ENCODE data around the gene LGALS7. TPM values are rescaled to one million over a fixed set of nuclear protein-coding genes. Genes with fewer than 3 reads are reported as not detected.
"Not testable (repeated sequence)": the region's sequence is repeated elsewhere in the genome, so short reads cannot be mapped to it uniquely, and the experiment has no call there.

The LGALS7 gene
- total and polyA plus RNA-seq, 2 experiments from 2014 or later, result not detected

GRCh38 chr19:38759590-38760003, 13.7 kb downstream of the LGALS7 start:
- Histone ChIP-seq H3K4me2 (ENCODE audit: unreplicated experiment) (no peak overlapping the region), H3K9me3 (ENCODE audit: low read depth) (no peaks in the 10 kb centered on the region), H3F3A (ENCODE audit: insufficient read depth) (no peaks in the 10 kb centered on the region), H3K79me2 (ENCODE audit: insufficient read depth) (no peaks in the 10 kb centered on the region), H3K27me3 (replicated peaks; ENCODE audit: insufficient read depth) (no peaks in the 10 kb centered on the region), H2AFZ (no peak overlapping the region), H3K4me3 (no peak overlapping the region), H3K9me2 (ENCODE audit: insufficient read depth) (no peaks in the 10 kb centered on the region), H4K20me1 (ENCODE audit: insufficient read depth) (no peaks in the 10 kb centered on the region), H3K27ac (no peak overlapping the region), H3K36me3 (ENCODE audit: low read depth) (no peaks in the 10 kb centered on the region), H3K9ac (no peak overlapping the region), H3K4me1 (ENCODE audit: insufficient read depth) (no peaks in the 10 kb centered on the region)
- no peak for DNase-seq
- in situ Hi-C loops (cut with MboI), result no loop called here
- no peak for TF ChIP-seq EZH2phosphoT487 (IDR thresholded peaks at IDR 0.05; ENCODE audit: insufficient read depth, low read depth)
- TF ChIP-seq EZH2 (IDR thresholded peaks at IDR 0.05; ENCODE audit: insufficient read depth, poor library complexity, severe bottlenecking), result no peak
- 49 to 52% methylated on average over 10 of the region's 10 CpGs for WGBS, 2 experiments (ENCODE audit: low coverage in 1 of 2, low lambda C conversion rate in 2 of 2, missing lambda C conversion rate in 2 of 2)

- H3K4me1 ChIP-seq (ENCODE audit: insufficient read depth); H3K9ac ChIP-seq; H3K9me2 ChIP-seq (ENCODE audit: insufficient read depth); H4K20me1 ChIP-seq (ENCODE audit: insufficient read depth); H3K27ac ChIP-seq; in situ Hi-C loops (cut with MboI); H3F3A ChIP-seq (ENCODE audit: insufficient read depth); H3K79me2 ChIP-seq (ENCODE audit: insufficient read depth); DNase-seq; H3K9me3 ChIP-seq (ENCODE audit: low read depth); H3K4me2 ChIP-seq (ENCODE audit: unreplicated experiment); H2AFZ ChIP-seq; H3K4me3 ChIP-seq; H3K27me3 ChIP-seq (replicated peaks; ENCODE audit: insufficient read depth); H3K36me3 ChIP-seq (ENCODE audit: low read depth): not testable (repeated sequence)
- WGBS, 2 experiments (ENCODE audit: low coverage in 1 of 2, low lambda C conversion rate in 2 of 2, missing lambda C conversion rate in 2 of 2), result 37 to 56% methylated on average over 2 of the region's 2 CpGs
Measured at GRCh38 chr19:38754196-38754595, 19.1 kb downstream of the LGALS7 start.

DNA sequence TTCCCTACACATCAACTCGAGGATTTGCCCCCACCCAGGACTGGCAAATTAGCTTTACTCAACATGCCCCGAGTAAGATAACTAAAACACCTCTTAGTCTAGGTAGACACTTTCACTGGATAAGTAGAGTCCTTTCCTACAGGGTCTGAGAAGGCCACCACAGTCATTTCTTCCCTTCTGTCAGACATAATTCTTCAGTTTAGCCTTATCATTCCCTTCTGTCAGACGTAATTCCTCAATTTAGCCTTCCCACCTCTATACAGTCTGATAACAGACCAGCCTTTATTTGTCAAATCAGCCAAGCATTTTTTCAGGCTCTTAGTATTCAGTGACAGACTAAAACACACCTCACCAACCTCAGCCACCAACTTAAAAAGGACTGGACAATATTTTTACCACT, 19.5 kb downstream of the LGALS7 start:
- H4K20me1 ChIP-seq (ENCODE audit: insufficient read depth); H3K4me1 ChIP-seq (ENCODE audit: insufficient read depth); H3K79me2 ChIP-seq (ENCODE audit: insufficient read depth); DNase-seq; H3K36me3 ChIP-seq (ENCODE audit: low read depth); H2AFZ ChIP-seq; H3K9ac ChIP-seq; H3K9me3 ChIP-seq (ENCODE audit: low read depth); H3K9me2 ChIP-seq (ENCODE audit: insufficient read depth); H3F3A ChIP-seq (ENCODE audit: insufficient read depth); in situ Hi-C loops (cut with MboI); H3K4me3 ChIP-seq; H3K27me3 ChIP-seq (replicated peaks; ENCODE audit: insufficient read depth); H3K27ac ChIP-seq; H3K4me2 ChIP-seq (ENCODE audit: unreplicated experiment): not testable (repeated sequence)
- WGBS, 2 experiments (ENCODE audit: low coverage in 1 of 2, low lambda C conversion rate in 2 of 2, missing lambda C conversion rate in 2 of 2), result 78 to 80% methylated on average over 3 of the region's 3 CpGs

DNA sequence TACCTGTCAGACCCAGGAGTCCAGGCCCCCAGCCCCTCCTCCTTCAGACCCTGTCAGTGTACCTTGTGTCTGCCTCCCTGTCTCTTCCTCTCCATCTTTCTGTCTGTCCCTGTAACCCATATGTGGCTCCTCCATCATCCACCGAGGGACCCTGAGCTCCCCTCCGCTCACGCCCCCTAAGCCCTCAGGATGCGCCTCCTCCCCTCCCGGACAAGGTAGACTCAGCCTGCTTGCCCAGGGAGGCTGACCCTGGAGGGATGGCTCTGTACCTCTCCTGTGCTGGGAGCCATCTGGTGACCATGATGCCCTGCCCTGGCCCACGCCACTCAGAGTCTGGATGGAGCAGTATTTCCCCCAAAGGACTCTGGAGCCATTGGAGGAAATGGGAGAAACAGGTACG, 28.0 kb downstream of the LGALS7 start:
- H3K9ac ChIP-seq, result no peak overlapping the region
- no peaks in the 10 kb centered on the region for H3K27me3 ChIP-seq (replicated peaks; ENCODE audit: insufficient read depth)
- no peak overlapping the region for H3K27ac ChIP-seq
- 69 to 77% methylated on average over 5 to 7 of the region's 7 CpGs for WGBS, 2 experiments (ENCODE audit: low coverage in 1 of 2, low lambda C conversion rate in 2 of 2, missing lambda C conversion rate in 2 of 2)
- H3K9me2 ChIP-seq (ENCODE audit: insufficient read depth), result no peaks in the 10 kb centered on the region
- no peaks in the 10 kb centered on the region for H3K36me3 ChIP-seq (ENCODE audit: low read depth)
- no peak overlapping the region for H2AFZ ChIP-seq
- no peak overlapping the region for H3K4me2 ChIP-seq (ENCODE audit: unreplicated experiment)
- no peaks in the 10 kb centered on the region for H3K4me1 ChIP-seq (ENCODE audit: insufficient read depth)
- H4K20me1 ChIP-seq (ENCODE audit: insufficient read depth), result no peaks in the 10 kb centered on the region
- in situ Hi-C loops (cut with MboI), result no loop called here
- no peaks in the 10 kb centered on the region for H3F3A ChIP-seq (ENCODE audit: insufficient read depth)
- no peaks in the 10 kb centered on the region for H3K79me2 ChIP-seq (ENCODE audit: insufficient read depth)
- no peak for DNase-seq
- H3K9me3 ChIP-seq (ENCODE audit: low read depth), result no peaks in the 10 kb centered on the region
- H3K4me3 ChIP-seq, result no peak overlapping the region
- TF ChIP-seq EZH2 (IDR thresholded peaks at IDR 0.05; ENCODE audit: insufficient read depth, poor library complexity, severe bottlenecking) (no peak), EZH2phosphoT487 (IDR thresholded peaks at IDR 0.05; ENCODE audit: insufficient read depth, low read depth) (no peak)

GRCh38 chr19:38744874-38745273, 28.4 kb downstream of the LGALS7 start:
- Histone ChIP-seq H3K9me2 (ENCODE audit: insufficient read depth) (no peaks in the 10 kb centered on the region), H3K9ac (no peak overlapping the region), H3K4me3 (no peak overlapping the region), H3K36me3 (ENCODE audit: low read depth) (no peaks in the 10 kb centered on the region), H2AFZ (no peak overlapping the region), H4K20me1 (ENCODE audit: insufficient read depth) (no peaks in the 10 kb centered on the region), H3K4me1 (ENCODE audit: insufficient read depth) (no peaks in the 10 kb centered on the region), H3K9me3 (ENCODE audit: low read depth) (no peaks in the 10 kb centered on the region), H3K27me3 (replicated peaks; ENCODE audit: insufficient read depth) (no peaks in the 10 kb centered on the region), H3K4me2 (ENCODE audit: unreplicated experiment) (no peak overlapping the region), H3K79me2 (ENCODE audit: insufficient read depth) (no peaks in the 10 kb centered on the region), H3K27ac (no peak overlapping the region), H3F3A (ENCODE audit: insufficient read depth) (no peaks in the 10 kb centered on the region)
- WGBS, 2 experiments (ENCODE audit: low coverage in 1 of 2, low lambda C conversion rate in 2 of 2, missing lambda C conversion rate in 2 of 2), result 63 to 71% methylated on average over 5 to 6 of the region's 6 CpGs
- no peak for TF ChIP-seq EZH2 (IDR thresholded peaks at IDR 0.05; ENCODE audit: insufficient read depth, poor library complexity, severe bottlenecking)
- TF ChIP-seq EZH2phosphoT487 (IDR thresholded peaks at IDR 0.05; ENCODE audit: insufficient read depth, low read depth), result no peak
- DNase-seq, result no peak
- in situ Hi-C loops (cut with MboI), result no loop called here
